Activated CD8-positive, alpha-beta memory T cell treated with anti-CD3 and anti-CD28 coated beads for 4 hours (primary cell): ENCODE measurements around the gene FAM228A.
"Not testable (repeated sequence)": the region's sequence is repeated elsewhere in the genome, so short reads cannot be mapped to it uniquely, and the experiment has no call there.

Experiments
- DNase-seq, 2 donors: peaks; one replicate each; pipeline ENCODE4 v3.0.0-alpha.2; 2020; ENCODE audit warnings: low read depth in 2 of 2

FAM228A gene

GRCh38 chr2:24174851-24175277 lies at the start of gene FAM228A:
Gene FAM228A (plus strand): TSS chr2:24175053. CDS start chr2:24175481, 428 bp downstream.
- no peak for DNase-seq

- no peak for DNase-seq
These were observed 48.9 kb upstream of the FAM228A start for GRCh38 chr2:24125956-24126355.

GRCh38 chr2:24132543-24132942 lies 42.3 kb upstream of the FAM228A start:
- no peak for DNase-seq

DNA sequence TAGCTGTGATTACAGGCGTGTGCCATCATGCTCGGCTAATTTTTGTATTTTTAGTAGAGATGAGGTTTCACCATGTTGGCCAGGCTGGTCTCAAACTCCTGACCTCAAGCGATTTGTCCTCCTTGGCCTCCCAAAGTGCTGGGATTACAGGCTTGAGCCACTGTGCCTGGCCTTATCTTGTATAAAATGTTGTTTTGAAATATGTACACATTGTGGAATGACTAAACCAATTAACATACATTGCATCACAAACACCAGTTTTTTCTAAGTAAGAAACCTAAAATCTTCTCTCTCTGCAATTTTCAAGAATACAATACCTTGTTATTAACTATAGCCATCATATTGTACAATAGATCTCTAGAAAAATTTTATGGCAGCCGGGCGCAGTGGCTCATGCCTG lies 34.5 kb upstream of the FAM228A start:
- DNase-seq: not testable (repeated sequence)

- DNase-seq: no peak
These were observed 27.5 kb upstream of the FAM228A start for GRCh38 chr2:24147364-24147763.

DNA sequence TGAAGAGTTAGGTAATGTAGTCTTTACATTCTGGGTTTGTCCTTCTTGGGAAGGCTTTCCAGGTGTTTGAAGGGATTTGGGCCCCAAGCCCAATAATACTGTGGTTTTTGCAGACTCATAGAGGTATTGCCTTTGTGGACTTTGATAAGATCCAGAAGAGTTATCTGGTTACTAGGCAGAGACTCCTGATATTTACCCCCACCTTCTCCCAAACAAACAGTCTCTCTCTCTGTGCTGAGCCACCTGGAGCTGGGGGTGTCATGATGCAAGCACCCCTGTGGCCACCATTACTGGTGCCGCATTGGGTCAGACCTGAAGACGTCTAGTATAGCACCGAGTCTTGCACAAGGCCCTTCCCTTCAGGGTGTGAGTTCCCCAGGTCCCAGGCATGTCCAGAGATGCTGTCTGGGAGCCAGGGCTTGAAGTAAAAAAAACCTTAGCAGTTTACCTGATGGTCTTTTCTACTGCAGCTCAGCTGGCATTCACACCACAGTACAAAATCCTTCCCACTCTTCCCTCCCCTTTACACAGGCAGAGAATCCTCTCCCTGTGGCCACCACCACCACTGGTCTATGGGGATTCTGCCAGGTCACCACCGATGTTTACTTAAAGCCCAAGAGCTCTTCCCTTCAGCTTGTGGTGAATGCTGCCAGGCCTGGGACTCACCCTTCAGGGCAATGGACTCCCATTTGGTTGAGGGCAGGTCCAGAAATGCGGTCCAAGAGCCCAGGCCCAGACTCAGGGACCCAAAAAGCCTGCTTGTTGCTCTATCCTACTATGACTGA lies 22.2 kb upstream of the FAM228A start:
- no peak for DNase-seq

DNA sequence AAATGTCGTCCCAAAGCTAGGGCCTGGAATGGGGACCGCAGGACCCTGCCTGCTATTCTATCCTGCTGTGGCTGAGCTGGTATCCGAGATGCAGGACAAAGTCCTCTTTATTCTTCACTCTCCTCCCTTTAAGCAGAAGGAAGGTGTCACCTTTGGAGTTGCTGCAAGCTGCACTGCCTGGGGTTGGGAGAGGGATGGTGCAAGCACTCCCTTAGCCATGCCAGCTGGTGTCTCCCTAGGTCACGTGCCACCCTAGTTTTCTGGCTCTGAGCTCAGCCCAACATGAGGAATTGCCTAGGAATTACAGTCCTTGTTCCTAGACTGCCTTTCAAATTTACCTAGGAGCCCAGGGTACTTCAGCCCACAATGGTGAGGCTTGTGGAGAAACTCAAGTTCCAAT lies 21.4 kb upstream of the FAM228A start:
- no peak for DNase-seq

DNA sequence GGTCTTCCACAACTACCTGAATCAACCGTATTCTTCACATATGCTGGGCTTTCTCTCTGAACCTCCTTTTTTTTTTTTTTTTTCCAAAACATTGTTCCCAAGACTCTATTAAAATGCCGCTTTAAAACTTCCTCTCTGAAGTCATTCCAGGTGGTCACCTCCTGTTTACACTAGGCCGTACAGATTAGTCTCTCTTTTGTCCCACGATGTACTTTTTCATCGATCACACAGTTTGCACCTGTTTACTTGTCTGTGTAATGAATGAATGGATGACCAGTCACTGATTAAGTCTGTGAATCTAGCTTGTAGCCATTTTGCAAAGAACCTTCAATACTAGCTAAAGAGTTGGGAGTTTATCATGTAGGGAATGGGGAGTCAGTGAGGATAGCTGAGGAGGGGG lies 16.7 kb upstream of the FAM228A start:
- DNase-seq: no peak

- DNase-seq: no peak
These were observed 15.1 kb upstream of the FAM228A start for GRCh38 chr2:24159708-24160107.

DNA sequence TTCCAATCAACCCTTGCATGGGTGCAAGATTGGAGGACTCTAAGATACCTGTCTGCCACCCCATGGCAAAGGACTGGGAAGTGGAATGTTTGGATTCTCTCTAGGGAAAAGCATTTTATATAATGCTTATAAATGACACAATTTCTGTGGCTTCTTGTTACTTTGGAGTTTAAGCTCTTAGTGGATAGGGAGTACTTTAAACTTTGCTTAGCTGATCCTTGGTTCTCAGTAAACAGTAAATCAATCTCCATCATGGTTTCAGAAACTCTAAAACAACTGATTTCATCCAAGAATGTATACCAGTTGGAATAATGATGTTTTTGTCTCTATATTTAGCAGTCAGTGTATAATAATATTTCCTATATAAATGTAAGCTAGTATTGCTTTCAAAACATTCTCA lies 14.1 kb upstream of the FAM228A start:
- DNase-seq: no peak

GRCh38 chr2:24162494-24162893 lies 12.4 kb upstream of the FAM228A start:
- DNase-seq: no peak

- DNase-seq: no peak
These were observed 11.7 kb upstream of the FAM228A start for GRCh38 chr2:24163186-24163585.

DNA sequence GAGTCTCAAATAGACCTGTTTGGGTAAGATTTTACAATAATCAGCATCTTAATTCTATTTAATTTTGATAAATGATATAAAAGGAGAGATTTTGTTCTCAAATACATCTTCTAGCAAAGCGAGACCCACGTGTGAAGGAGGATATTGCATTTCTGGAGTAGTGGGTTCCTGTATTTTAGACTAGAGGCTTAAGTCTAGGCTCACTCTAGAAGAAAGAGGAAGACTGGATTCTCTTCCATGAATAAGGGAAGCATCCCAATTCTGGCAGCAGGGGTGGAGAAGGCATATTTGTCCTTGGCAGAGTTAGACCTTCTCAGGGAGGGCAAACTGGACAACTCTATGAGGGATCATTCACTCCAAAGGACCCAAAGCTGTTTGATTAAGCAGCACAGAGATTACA lies 11.3 kb upstream of the FAM228A start:
- no peak for DNase-seq

DNA sequence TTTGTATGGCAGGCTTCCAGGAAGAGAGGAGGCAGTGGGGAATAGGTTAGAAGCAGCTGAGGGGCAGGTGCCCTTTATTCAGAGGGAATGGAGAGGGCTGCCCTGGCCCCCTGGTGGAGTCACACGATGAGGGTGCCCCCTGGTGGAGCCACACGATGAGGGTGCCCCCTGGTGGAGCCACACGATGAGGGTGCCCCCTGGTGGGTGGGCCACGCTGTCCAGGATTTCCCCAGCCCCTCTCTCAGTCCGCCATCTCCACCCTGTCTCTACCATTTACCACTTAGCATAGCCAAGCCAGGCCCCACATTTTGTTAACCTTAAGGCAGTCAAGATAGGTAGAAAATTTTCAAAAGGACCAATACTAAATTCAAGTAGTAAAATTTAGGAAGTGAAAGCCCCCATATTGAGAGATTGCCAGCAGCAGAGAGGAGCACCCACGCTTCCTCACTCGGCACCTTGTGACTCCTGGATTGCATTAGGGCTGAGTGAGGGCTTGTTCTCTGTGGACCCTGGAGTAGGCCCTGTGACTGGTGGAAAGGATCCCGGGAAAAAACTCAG lies 10.4 kb upstream of the FAM228A start:
- peak; percentile 3 to 4 for DNase-seq

DNA sequence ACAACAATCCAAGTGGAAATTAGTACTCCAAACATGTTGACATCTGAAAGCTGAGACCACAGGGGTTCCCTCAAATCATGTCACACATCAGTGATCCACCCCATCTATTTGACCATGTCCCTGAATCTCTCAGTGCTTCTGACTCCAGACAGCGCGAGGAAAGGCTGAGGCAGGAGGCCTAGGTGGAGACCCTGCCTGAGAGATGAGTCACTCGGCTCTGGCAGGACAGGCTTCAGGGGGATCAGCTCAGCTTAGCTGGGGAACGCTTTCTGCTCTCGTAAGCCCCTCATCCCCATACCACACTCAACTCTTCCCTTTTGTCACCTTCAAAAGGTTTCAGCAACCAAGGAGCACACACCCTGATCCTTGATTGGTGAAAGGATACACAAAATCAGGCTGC lies 5.8 kb upstream of the FAM228A start:
- DNase-seq: no peak

DNA sequence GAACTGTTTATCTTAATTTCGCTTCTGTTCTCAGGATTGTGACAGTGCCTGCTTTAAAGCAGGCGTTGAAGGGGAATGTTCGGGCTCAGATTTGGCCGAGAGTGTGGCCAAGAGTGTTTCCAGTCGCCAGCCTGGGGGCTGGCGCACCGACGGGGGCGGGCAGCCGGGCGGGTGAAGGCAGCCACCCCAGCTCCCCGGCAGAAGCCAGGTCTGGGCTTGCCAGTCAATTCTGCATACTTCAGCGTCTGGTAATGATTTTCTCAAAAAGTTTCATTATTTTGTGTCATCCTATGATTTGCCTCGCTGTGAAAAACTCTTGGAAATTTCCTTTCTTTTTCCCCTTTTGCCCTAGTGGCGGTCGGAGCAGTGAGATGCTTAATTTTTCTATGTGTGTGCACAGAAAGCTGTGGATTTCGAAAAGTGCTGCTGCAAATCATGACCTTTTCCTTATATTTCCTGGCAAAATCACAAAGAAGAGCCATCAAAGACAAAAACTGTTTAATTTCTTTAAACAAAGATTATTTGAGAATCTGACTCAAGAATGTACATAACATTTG lies 856 bp downstream of the FAM228A start:
- no peak for DNase-seq

DNA sequence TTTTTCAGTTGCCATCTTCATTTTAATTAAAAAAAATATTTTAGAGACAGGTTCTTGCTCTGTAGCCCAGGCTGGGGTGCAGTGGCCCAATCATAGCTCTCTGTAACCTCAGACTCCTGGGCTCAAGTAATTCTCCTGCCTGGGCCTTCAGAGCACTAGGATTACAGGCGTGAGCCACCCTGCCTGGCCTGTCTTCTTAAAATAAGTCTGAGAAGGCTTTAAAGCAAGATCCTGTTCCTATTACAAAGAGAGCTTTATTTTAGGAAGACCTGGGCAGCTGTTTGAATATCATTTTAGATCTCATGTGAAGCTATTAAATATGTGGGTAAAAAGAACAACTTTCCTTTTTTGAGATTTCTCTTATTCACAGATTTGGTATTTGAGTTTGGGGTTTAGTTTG lies 1.5 kb downstream of the FAM228A start:
- DNase-seq: no peak

GRCh38 chr2:24179683-24180082 lies 4.8 kb downstream of the FAM228A start:
- no peak for DNase-seq

- no peak for DNase-seq
These were observed 7.0 kb downstream of the FAM228A start for GRCh38 chr2:24181849-24182248.

DNA sequence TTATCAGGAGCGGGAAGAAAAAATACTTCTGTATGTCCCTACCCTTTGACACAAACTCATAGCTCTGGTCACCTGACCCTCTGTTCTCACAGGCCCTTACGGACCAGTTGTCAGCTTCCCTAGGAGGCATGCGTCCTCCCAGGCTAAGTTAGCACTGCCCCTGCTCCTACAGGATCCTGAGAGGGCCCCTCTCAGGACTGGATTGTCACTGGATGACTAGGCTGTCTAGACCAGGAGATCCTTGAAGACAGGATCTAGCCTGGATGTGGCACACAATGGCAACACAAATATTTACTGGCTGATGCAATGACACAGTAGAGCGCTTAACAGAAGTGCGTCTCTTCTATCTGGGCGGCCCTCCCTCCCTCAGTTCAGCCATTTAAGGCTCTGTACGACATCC lies 7.7 kb downstream of the FAM228A start:
- no peak for DNase-seq

DNA sequence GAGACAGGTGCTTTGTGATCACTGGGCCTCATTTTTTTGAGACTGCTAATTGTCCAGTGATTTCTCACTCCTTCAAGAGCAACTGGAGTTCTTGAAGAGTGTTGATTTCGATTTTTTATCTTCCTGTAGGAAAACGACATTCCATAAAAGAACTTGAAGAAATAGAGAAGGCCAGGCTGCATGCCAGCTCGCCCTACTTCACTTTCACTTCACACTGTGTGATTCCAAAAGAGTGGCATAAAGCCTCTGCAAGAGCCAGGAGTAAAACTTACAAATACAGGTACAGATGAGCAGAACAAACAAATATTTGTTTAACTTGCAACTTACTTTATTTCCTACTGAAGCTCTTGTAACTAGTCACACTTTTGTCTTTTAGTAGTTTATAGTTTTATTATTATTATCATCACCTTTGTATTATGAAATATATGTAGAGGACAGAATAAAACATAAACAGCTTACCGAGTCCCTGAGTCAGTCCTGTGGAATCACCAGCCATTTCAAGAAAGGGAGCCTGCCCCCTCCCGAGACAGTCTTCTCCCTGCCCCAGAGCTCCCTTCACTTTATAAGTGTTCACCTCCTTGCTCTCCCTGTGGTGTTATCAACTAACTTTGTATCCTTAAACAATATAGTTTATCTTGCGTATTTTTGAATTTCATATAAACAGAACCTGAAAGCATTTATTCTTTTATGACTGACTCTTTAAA lies 8.7 kb downstream of the FAM228A start:
- DNase-seq: no peak

- no peak for DNase-seq
These were observed 14.7 kb downstream of the FAM228A start for GRCh38 chr2:24189551-24189950.

- DNase-seq: no peak
These were observed 15.7 kb downstream of the FAM228A start for GRCh38 chr2:24190503-24190902.
